ENCODE results near the gene VSX2. TPM values are rescaled to one million over a fixed set of nuclear protein-coding genes. Genes with fewer than 3 reads are reported as not detected.

The VSX2 gene
- total RNA-seq, 4 donors from 2014 or later = not detected

DNA sequence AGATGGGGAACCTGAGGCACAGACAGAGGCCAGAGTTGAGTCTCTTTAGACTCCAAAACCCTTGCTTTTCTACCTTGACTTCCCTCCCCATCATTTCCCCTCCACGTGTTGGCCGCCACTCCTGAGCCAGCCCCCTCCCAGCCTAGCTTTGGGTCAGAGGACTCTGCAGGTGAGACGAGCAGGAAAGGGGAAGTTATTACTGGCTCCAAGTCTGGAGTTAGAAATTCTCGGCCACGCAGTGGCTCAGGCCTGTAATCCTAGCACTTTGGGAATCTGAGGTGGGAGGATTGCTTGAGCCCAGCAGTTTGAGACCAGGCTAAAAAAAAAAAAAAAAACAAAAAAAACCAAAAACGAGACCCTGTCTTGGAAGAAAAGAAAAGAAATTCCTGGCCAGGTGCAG is 8.8 kb downstream of the VSX2 start:
- Histone ChIP-seq H3K4me1 (no peaks in the 10 kb centered on the region), H3K27ac (no peak overlapping the region), H3K4me3 (no peak overlapping the region), H3K36me3 (no peaks in the 10 kb centered on the region), H3K27me3 (peaks cover 0 to 12% of the 10 kb centered on the region in 2 donors), H3K9me3 (no peaks in the 10 kb centered on the region)
- no peak for DNase-seq
- intact Hi-C loops (cut with DNase I; ENCODE audit: low total_unique reads) = no loop called here
- no peak for TF ChIP-seq POLR2A (IDR thresholded peaks at IDR 0.05)
- TF ChIP-seq, protein P1, sequence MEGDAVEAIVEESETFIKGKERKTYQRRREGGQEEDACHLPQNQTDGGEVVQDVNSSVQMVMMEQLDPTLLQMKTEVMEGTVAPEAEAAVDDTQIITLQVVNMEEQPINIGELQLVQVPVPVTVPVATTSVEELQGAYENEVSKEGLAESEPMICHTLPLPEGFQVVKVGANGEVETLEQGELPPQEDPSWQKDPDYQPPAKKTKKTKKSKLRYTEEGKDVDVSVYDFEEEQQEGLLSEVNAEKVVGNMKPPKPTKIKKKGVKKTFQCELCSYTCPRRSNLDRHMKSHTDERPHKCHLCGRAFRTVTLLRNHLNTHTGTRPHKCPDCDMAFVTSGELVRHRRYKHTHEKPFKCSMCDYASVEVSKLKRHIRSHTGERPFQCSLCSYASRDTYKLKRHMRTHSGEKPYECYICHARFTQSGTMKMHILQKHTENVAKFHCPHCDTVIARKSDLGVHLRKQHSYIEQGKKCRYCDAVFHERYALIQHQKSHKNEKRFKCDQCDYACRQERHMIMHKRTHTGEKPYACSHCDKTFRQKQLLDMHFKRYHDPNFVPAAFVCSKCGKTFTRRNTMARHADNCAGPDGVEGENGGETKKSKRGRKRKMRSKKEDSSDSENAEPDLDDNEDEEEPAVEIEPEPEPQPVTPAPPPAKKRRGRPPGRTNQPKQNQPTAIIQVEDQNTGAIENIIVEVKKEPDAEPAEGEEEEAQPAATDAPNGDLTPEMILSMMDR (IDR thresholded peaks at IDR 0.05) = no peak

DNA sequence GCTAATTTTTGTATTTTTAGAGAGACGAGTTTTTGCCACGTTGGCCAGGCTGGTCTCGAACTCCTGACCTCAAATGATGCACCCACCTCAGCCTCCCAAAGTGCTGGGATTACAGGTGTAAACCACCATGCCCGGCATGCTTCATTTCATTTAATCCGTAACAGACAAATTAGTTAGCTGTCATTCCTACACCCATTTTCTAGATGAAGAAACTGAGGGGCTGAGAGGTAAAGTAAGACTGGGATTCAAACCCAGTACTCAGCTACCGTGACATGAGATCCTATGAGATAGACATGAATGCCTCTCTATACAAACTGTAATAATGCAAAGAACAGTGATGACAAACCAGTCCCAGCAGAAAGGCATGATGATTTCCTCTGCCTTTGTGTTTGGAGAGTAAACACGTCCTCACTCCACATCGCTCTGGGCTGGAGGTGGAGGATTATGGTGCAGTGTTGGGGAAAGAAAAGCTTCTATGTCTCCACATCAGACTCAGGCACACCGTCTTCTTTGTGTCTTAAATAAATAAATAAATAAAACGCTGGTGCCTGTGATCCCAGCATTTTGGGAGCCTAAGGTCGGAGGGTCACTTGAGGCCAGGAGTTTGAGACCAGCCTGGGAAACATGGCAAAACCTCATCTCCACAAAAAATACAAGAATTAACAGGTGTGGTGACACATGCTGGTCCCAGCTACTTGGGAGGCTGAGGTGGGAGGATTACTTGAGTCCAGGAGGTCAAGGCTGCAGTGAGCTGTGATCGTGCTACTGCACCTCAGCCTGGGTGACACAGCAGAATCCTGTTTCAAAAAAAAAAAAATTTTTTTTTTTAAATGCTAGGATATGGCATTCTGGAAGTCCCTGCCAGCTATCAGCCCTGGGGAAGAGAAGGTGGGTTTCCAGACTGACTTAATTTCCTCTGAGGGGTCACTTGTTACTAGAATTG is 10.5 kb downstream of the VSX2 start:
- DNase-seq = no peak
- no peaks in the 10 kb centered on the region for H3K36me3 ChIP-seq
- no peaks in the 10 kb centered on the region for H3K4me1 ChIP-seq
- H3K27ac ChIP-seq = no peak overlapping the region
- intact Hi-C loops (cut with DNase I; ENCODE audit: low total_unique reads) = no loop called here
- no peak overlapping the region for H3K4me3 ChIP-seq
- peaks cover 0 to 3% of the 10 kb centered on the region in 2 donors for H3K27me3 ChIP-seq
- no peaks in the 10 kb centered on the region for H3K9me3 ChIP-seq
- TF ChIP-seq, protein P1 (IDR thresholded peaks at IDR 0.05) = no peak
- no peak for TF ChIP-seq POLR2A (IDR thresholded peaks at IDR 0.05)

DNA sequence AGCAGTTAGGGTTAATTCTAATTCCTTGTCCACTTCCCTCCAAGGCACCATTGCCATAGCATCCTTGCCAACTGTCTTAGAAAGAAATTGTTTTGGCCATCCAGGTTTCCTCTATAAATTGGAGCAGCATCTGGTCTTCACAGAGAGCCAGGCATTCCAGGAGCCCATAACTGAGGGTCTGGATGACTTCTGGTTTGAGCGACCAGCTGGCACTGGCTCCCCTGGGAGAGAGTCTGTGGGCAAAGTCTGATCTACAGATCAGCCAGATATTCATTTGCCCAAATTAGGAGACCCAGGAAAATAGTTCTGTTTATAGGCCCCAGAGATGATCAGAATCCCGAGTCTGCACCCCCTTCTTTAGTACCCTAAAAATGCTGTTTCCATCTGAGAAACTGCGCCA is 16.0 kb downstream of the VSX2 start:
- Histone ChIP-seq H3K27ac (no peak overlapping the region), H3K4me3 (no peak overlapping the region), H3K27me3 (peaks cover 0 to 4% of the 10 kb centered on the region in 2 donors), H3K9me3 (no peaks in the 10 kb centered on the region), H3K4me1 (no peaks in the 10 kb centered on the region), H3K36me3 (no peaks in the 10 kb centered on the region)
- no peak for TF ChIP-seq POLR2A (IDR thresholded peaks at IDR 0.05)
- TF ChIP-seq, protein P1 (IDR thresholded peaks at IDR 0.05) = no peak
- DNase-seq = no peak
- intact Hi-C loops (cut with DNase I; ENCODE audit: low total_unique reads) = no loop called here

DNA sequence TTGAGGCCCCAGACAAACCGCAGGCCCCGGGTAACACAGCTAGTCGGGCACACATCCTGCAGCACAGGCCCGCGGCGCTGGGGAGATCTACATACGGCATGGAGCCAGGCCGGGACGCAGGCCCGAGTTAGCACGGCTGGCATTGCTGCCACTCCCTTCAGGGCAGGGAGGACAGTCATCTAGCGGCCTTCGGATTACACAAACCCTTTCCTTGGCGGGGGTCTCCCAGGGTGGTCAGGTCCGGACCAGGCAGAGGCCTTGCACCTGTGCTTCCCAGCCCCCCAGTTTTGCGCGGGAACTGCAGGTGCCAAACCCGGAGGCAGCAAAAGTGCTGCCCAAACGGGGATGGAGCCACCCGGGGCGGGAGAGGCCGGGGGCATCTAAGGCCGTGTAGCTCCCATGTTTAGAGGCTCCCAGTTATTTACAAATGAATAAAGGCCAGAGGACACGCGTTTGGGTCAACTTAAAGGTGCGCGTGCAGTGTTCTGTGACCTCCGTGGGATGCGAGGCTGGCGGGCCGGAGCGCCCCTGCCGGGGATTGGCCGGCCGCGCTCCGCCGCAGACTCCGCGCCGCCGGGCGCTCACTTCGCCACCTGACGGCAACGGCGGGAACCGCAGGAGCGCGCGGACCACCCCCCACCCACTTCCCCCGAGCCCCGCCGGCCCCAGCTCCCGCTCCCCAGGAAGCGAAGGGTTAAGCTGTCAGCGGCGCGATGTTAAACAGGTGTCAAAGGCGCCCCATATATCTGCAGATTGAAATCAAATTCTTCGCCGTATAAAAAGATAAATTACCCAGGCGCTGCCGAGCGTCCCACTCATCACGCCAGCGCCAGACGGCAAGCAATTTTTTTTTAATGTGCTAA is 18.1 kb downstream of the VSX2 start:
- no peak overlapping the region for H3K27ac ChIP-seq

More for the DNA sequence above, 18.1 kb downstream of the VSX2 start:
- H3K27me3 ChIP-seq = peaks cover 0 to 4% of the 10 kb centered on the region in 2 donors
- peak in 1 of 2 donors; percentile 40 for DNase-seq
- H3K4me3 ChIP-seq = peak overlapping the region; percentile 42 to 48
- H3K9me3 ChIP-seq = no peaks in the 10 kb centered on the region
- intact Hi-C loops (cut with DNase I; ENCODE audit: low total_unique reads) = no loop called here
- H3K36me3 ChIP-seq = no peaks in the 10 kb centered on the region
- no peaks in the 10 kb centered on the region for H3K4me1 ChIP-seq
- TF ChIP-seq POLR2A (IDR thresholded peaks at IDR 0.05) = no peak
- TF ChIP-seq, protein P1 (IDR thresholded peaks at IDR 0.05) = peak; percentile 67 to 96 (median 86)
